Stimulated activated CD8-positive, alpha-beta memory T cell treated with anti-CD3 and anti-CD28 coated beads, Interleukin-4, amount 100 ng/mL, for 1 hour (primary cell): ENCODE measurements around the gene SMIM20.
"Not testable (repeated sequence)": the region's sequence is repeated elsewhere in the genome, so short reads cannot be mapped to it uniquely, and the experiment has no call there.

Source experiments
- DNase-seq, 2 donors: peaks; one replicate each; pipeline ENCODE4 v3.0.0-alpha.2; 2020; ENCODE audit warnings: low read depth in 2 of 2, low spot score in 1 of 2

Gene SMIM20

DNA sequence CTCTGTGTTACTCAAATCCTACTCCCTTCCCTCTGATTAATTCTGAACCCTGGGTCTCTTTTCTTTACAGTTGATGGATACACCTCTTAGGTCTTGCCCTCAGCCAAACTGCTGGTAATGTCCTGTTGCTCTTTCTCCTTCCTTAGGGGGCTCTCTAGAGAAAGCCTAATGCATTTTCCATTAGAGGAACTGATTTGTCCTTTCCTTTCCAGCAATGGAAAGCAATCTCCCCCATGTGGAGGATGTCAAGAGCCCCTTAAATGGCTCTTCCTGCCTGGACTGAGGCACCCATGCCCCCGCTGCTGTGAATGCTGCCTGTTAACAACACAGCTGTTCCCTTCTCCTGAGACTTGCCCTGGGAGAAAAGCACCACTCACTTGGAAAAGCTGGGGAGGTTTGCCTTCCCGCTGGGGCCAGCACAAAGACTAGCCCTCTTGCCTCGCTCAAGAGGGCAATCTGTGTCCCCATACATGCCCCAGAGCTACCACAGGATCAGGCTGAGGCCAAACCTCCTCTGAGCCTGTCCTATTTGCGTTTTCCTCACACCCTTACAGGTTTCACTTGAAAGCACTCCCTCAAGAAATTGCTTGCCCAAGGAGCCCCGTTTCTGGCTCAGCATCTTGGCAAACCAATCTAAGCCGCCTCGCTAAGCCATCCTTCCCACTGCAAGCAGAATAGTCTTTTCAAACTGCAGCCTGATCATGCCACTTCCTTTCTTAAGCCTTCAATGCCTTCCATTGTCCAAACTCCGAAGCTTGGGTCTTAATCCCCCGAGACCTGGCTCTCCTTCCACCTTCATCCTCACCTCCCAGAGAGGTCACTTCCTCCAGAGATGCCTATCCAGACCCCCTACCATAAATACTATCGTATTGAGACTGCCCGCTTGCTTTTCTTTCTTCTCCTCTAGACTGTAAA, 23.2 kb upstream of the SMIM20 start:
- no peak for DNase-seq

- no peak for DNase-seq
Measured at GRCh38 chr4:25892796-25893195, 21.2 kb upstream of the SMIM20 start.

DNA sequence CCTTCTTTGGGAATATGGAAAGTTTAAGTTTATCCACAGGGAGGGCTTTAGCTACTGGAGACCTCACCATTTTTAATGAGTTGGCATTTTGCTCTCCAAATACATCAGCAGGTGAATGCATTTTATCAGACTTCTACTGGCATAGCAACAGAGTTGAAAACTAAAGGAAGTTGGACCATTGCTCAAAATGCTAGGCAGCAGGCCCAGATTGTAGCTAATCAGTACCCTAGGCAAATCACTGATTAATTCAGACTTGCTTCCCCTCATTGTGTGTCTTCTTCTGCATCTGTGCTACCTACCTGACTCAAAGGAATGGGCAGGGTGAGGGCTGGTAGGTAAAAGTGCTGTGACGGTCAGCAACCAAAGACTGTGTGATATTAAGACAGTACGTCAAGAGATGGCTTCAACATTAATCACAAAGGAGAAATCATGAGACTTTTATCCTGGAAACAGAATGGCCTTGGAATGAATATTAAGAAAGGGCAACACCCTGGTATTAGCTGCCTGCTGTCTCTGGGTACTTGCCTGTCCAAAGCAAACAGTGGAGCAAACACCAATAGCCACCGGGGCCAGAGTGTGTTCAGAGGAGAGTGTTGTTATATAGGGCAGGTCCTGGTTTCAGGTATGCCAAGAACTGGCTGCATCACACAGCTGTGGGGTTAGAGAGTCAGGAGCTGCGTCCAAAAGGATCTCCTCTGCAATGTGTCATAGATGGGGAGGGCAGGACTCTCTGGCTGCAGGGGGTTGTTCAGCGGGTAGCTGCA, 17.1 kb upstream of the SMIM20 start:
- no peak for DNase-seq

GRCh38 chr4:25900310-25900709, 13.7 kb upstream of the SMIM20 start:
- DNase-seq = no peak

GRCh38 chr4:25901030-25901430, 13.0 kb upstream of the SMIM20 start:
- DNase-seq = no peak

GRCh38 chr4:25903900-25904747, 9.9 kb upstream of the SMIM20 start:
- no peak for DNase-seq

GRCh38 chr4:25904748-25905082, 9.3 kb upstream of the SMIM20 start:
- no peak for DNase-seq

- no peak for DNase-seq
Measured at GRCh38 chr4:25905371-25905770, 8.6 kb upstream of the SMIM20 start.

DNA sequence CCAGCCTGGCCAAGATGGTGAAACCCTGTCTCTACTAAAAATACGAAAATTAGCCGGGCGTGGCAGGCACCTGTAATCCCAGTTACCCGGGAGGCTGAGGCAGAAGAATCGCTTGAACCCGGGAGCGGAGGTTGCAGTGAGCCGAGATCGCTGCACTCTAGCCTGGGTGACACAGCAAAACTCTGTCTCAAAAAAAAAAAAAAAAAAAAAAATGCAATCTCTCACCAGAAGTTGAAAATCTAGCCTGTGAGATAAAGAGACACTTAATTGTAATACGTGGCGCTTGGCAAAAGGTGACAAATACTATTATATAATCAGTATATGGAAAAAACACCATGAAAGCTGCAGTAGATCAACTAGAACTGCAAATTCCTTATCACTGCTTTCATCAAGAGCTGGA, 7.9 kb upstream of the SMIM20 start:
- not testable (repeated sequence) for DNase-seq

DNA sequence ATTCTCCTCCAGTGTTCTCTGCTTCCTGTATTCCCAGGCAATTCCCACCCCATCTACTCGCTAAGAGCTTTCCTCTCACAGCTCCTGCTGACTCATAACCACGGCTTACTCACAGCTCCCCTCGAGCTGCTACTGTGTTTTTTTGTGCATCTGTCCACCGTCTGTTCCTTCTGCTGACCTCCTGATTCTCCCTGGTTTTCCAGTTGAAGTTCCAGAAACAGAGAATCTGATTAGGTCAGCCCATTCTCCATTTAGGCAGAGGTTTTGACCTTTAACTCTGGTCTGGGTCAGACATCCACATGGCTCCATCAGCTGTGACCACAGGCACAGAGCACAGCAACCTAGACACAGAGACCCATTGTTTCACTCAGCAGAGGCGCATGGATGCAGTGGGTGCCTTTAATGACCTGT, 5.5 kb upstream of the SMIM20 start:
- no peak for DNase-seq

DNA sequence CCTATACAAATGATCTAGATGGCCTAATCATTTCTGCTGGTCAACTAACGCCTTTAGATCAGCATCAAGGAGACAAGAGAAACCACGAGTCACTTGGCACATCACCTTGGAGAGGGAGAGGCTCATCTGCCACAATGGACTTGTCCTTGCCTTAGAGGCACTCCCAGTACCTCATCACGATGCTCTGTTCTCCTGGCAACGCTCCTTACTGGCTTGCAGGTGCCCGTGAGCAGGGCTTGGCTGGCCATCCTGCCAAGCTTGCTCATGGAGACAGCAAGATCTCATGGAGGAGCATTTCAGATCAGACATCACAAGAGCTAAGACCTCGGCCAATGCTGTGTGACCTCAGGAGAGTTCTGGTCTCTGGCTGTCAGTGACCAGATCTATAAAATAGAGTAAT, 2.7 kb upstream of the SMIM20 start:
- no peak for DNase-seq

GRCh38 chr4:25913056-25913850, 767 bp upstream of the SMIM20 start:
- peak in 1 of 2 donors; percentile 2 for DNase-seq

GRCh38 chr4:25914670-25915352, 791 bp downstream of the SMIM20 start:
- DNase-seq = no peak

DNA sequence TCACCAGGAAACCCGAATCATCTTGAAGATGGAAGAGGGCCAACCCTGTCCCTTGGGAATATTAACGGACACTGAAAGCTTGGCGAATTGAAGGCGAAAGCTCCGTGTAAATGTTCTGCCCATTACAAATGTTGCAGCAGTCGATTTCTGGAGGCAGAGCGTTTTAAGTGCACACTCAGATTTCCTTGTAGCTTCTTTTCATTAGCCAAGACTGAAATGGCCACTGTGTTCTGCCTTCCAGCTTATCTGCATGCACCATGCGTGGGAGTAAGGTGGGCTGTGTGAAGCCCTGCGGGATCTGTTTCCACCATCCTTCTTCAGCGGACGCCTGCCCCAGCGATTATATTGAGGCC, 1.3 kb downstream of the SMIM20 start:
- no peak for DNase-seq

DNA sequence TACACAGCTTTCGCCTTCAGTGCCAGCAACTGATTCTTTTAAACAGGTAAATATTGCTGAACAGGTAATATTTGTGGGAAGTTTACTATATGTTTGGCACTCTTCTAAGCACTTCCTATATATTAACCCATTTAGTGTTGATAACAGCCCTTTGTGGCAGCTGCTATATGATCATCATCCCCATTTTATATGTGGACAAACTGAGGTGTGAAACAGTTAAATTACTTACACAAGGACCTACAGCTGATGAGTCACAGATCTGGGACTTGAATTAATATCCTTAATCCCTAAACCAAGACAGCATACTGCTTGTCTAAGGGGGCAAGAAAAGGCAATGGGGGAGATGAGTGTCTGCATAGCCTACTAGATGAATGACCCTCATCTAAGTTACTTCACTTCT, 2.9 kb downstream of the SMIM20 start:
- no peak for DNase-seq

- DNase-seq = no peak
Measured at GRCh38 chr4:25919676-25920075, 5.7 kb downstream of the SMIM20 start.

DNA sequence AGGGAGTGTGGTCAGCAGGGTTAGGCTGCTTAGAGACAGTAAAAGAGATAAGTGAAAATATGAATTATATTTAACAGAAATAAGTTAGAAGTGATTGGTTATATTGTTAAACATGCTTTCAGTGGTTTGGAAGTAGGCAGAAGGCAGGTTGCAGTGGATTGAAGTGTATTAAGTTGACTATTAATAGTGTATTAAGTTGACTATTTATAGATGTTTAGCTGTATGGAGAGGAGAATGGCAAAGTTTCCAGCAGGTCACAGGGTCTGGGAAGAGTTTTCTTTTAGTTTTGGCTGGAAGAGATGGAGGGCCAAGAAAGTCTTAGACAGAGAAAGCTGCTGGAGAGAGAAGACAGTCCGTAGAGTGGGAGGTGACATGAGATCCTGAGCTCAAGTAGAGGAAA, 7.9 kb downstream of the SMIM20 start:
- no peak for DNase-seq

GRCh38 chr4:25922812-25923369, 8.9 kb downstream of the SMIM20 start:
- no peak for DNase-seq

DNA sequence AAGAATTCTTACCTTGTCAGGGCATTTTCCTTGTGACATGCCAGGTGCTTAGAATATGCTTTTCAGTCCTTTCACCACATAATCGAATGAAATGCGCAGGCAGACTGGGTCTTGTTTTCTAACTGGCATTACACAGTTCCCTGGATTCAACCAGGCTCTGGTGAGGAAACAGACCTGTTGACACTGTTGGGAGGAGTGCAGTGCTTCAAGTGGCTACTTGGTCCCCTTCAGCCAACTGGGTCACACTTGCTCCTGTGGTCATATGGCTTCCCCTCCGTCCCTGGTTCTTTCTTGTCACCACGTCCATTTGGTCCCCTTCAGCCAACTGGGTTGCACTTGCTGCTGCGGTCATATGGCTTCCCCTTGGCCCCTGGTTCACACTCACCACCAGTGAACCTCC, 9.7 kb downstream of the SMIM20 start:
- DNase-seq = no peak
